NCI-H748 (cell line): Measurements from ENCODE around the gene CYBA.
"Not testable (repeated sequence)": the region's sequence is repeated elsewhere in the genome, so short reads cannot be mapped to it uniquely, and the experiment has no call there.

Experiments
- DNase-seq: peaks from one replicate; lab custom pipeline; 2025; ENCODE audit not compliant: unreplicated experiment; lab: John Stamatoyannopoulos, UW

Gene CYBA

GRCh38 chr16:88686439-88687253, 35.8 kb upstream of the CYBA start, which contains the start of gene SNAI3:
TSS of gene SNAI3 (minus strand) at chr16:88686507. CDS start at chr16:88686406, 101 bp downstream.
- peak; percentile 80 for DNase-seq

- peak; percentile 74 for DNase-seq
Measured at GRCh38 chr16:88686062-88686438, 35.2 kb upstream of the CYBA start.

- peak; percentile 14 for DNase-seq
Measured at GRCh38 chr16:88685156-88686061, 34.6 kb upstream of the CYBA start.

- no peak for DNase-seq
Measured at GRCh38 chr16:88684569-88685155, 33.8 kb upstream of the CYBA start.

- DNase-seq = no peak
Measured at GRCh38 chr16:88681709-88682451, 31.0 kb upstream of the CYBA start.

- DNase-seq = peak; percentile 34
Measured at GRCh38 chr16:88681084-88681680, 30.3 kb upstream of the CYBA start.

GRCh38 chr16:88680554-88681083, 29.8 kb upstream of the CYBA start:
- no peak for DNase-seq

GRCh38 chr16:88678224-88678979, 27.5 kb upstream of the CYBA start:
- no peak for DNase-seq

GRCh38 chr16:88677721-88678120, 26.9 kb upstream of the CYBA start:
- no peak for DNase-seq

GRCh38 chr16:88676502-88677242, 25.8 kb upstream of the CYBA start:
- DNase-seq = no peak

GRCh38 chr16:88673716-88674379, 23.0 kb upstream of the CYBA start:
- DNase-seq = no peak

- DNase-seq = peak; percentile 19
Measured at GRCh38 chr16:88672776-88673175, 21.9 kb upstream of the CYBA start.

GRCh38 chr16:88671806-88672205, 21.0 kb upstream of the CYBA start:
- DNase-seq = no peak

GRCh38 chr16:88669980-88670379, 19.1 kb upstream of the CYBA start:
- DNase-seq = no peak

- not testable (repeated sequence) for DNase-seq
Measured at GRCh38 chr16:88669493-88669892, 18.6 kb upstream of the CYBA start.

- no peak for DNase-seq
Measured at GRCh38 chr16:88667461-88667860, 16.6 kb upstream of the CYBA start.

- no peak for DNase-seq
Measured at GRCh38 chr16:88665570-88665969, 14.7 kb upstream of the CYBA start.

GRCh38 chr16:88665148-88665547, 14.3 kb upstream of the CYBA start:
- no peak for DNase-seq
